GM08714 (cell line): Measurements from ENCODE around the gene GGA3.

Source experiments
- H3K4me3 ChIP-seq: fragments of 200-500 bp; sonication (Bioruptor generic); 2 replicates; pipeline ENCODE4 v1.5.1; 2014; ENCODE audit warnings: mild to moderate bottlenecking, low read length, inconsistent platforms
- ZNF274 ChIP-seq: IDR thresholded peaks from 2 replicates; pipeline ENCODE4 v1.6.1; 2012; ENCODE audit warnings: mild to moderate bottlenecking, low read depth, low read length

Gene GGA3

DNA sequence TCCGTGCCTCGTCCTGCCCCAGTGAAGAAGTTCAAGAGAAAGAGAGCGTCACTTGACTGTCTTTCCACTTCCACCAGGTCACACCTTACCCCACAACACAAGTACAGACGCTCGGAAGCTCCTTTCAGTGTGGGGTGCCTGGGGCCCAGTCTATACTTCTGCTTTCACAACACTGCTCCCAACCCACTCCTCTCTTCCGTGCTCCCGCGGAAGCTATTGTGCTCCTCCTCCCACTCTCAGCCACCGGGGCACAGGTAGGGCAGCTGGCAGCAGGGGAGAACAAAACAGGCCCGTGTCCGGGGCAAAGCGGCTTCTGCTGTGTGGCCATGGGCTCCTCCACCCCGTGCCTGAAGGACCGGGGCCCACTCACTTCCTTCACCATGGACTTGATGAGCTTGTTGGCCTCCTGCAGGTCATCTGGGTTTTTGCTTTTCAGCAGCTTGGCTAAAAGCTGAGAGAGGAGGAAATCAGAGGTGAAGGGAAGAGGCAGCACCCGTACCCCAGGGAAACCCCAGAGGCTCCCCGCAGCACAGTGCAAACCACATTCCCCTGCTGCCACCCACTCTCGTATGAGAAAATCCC, 18.9 kb downstream of the GGA3 start:
- no peak for TF ChIP-seq ZNF274

DNA sequence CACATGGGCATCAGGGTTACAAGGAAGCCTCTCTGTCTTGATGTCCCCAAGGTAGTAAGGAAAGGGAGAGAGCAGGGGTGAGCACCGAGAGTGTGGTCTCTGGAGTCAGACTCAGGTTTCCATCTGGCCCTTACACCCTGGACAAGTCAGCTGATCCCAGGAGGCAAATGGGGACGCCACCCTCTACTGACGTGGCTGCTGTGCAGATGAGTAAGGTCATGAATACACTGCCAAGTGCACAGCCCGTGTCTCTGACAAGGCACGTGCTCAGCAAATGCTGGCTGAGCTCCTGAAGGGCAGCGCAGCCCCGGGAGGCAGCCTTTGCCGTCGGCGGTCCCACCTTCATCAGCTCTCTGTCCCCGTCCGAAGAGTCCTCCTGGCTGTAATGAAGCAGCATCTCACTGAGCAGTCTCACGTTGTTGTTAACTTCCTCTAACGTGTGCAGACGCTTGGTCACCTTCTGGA, 19.4 kb downstream of the GGA3 start:
- no peak overlapping the region for H3K4me3 ChIP-seq

More for the DNA sequence above, 18.9 kb downstream of the GGA3 start:
- no peak overlapping the region for H3K4me3 ChIP-seq

DNA sequence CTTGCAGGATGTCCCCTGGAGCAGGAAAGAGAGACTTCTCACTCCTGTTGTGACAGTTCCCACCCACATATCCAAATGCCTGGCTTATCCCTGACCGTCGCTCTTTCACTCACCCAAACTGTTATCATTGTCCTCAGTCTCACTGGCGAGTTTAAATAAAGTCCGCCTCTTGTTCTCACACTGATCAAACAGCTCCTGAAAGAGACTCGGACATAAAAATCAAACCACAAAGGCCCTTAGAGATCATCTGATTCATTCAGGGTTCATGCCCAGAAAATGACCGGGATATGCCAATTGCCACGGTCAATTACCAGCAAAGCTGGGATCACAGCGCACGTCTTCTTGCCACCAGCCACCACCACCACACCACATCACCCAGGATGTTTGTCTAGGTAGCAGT, 19.9 kb downstream of the GGA3 start:
- no peak for TF ChIP-seq ZNF274
- no peak overlapping the region for H3K4me3 ChIP-seq

More for the DNA sequence above, 19.4 kb downstream of the GGA3 start:
- TF ChIP-seq ZNF274: no peak

DNA sequence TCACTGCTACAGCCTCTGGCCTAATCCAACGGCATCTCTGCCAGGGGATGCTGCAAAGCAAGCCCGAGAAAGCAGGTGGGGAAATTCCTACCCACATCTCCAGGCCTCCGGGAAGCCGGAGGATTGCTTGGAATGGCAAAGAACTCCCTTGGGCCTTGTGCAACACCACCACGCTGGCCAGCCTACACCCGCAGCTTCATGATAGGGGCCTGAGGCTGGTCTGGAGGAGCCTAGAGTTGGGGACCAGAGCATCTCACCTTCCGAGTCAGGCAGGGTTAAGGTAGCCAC, 20.3 kb downstream of the GGA3 start:
- no peak for TF ChIP-seq ZNF274

DNA sequence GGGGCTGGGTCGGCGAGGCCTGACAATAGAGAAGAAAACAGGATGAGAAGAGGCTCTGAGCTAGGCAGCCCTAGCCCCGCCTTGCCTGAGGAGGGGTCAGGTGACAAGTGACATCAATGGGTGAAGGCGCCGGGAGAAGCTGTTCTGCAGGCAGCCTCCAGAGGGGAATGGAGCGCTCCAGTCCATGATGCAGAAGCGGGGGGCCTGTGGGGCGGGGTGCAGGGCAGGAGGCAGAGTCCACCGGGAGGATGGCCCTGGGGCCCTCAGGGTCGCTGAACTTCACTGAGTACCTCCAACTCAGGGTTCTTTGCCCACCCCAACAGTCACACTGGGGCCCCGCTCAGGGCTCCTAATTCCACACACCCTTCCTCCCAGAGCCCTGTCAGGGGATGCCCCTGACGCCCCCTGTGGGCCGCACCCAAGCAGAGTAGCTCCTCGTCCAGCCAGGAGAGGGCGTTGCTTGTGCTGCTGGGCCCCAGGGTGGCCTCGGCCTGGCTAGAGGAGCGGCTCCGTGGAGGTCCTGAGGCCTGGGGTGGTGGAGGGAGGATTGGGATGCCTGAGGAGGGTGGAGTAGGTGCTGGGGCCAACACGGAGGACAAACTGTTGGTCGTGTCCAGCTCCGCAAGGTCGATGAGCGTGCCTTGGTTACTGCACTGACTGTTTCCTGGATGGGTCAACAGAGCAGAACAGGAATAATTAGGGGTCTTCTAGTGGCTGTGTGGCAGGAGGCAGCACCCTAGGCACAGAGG, 20.8 kb downstream of the GGA3 start:
- H3K4me3 ChIP-seq: no peak overlapping the region
- no peak for TF ChIP-seq ZNF274

More for the DNA sequence above, 20.3 kb downstream of the GGA3 start:
- no peak overlapping the region for H3K4me3 ChIP-seq

DNA sequence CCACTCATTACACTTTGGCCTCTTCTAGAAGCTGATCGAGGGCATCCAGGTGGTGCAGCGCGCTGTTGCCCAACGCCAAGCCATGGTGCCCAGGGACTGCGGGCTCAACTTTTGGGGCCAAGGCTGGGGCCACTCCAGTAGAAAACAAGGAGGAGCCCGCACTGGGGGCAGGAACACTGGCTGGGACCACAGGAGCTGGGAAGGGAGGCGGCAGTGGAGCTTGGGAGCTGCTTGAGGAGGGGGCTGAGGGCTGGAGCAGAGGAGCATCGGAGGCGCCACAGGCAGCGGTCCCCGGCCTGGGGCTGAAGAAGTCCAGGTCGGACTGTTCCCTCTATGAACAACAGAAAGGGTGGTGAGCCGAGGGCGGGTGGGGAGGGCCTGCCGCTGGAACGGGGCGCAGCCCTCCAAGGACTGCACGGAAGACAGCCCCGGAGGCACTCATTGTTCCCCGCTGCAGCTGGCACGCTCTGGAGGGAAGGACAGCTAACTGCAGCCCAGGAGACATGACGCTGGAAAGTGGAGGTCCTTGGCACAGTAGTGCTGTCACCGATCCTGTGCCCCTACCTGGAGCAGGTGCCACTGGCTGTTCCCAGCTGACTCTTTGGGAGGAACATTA, 21.5 kb downstream of the GGA3 start:
- no peak for TF ChIP-seq ZNF274

DNA sequence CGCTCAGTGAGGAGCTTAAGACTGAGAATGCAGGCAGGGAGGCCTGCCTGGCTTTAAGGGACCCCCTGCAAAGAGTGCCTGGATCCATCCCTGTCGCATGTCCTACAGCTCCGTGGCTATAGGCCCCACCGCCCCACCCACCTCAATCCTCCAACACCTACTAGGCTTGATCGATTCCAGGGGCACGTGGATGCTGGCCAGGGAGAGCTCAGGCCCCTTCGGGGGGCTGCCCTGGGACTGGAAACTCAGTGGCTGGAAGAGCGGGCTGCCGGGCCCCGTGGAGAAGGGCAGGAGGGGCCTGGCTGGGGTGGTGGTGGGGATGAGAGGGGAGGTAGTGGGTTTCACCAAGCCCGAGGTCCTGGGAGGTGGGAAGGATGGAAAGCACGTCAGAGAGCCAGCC, 22.2 kb downstream of the GGA3 start:
- no peak overlapping the region for H3K4me3 ChIP-seq

More for the DNA sequence above, 21.5 kb downstream of the GGA3 start:
- no peak overlapping the region for H3K4me3 ChIP-seq

DNA sequence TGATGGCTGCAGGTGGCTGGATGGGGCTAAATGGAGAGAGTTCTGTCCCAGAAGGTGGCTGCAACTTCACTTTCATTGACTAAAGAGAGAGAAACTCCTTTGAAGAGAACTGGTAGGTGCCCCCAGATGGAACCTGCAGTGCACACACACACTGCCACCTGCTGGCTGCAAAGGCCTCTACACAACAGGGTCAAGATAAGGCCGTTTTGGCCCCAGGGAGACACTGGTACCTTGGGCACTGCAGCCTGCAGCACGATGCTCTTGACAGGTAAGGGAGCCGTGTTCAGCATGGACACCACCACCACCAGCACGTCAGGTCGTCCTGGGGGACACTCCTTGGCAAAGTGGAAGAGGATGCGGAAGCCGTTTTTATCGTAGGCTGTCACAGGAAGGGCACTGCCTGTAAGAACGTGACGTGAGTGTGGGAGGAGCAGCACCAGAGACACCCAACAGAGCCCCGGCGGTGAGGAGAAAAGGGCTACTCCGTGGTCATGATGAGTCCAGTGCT, 22.7 kb downstream of the GGA3 start:
- TF ChIP-seq ZNF274: no peak
- no peak overlapping the region for H3K4me3 ChIP-seq

More for the DNA sequence above, 22.2 kb downstream of the GGA3 start:
- TF ChIP-seq ZNF274: no peak

DNA sequence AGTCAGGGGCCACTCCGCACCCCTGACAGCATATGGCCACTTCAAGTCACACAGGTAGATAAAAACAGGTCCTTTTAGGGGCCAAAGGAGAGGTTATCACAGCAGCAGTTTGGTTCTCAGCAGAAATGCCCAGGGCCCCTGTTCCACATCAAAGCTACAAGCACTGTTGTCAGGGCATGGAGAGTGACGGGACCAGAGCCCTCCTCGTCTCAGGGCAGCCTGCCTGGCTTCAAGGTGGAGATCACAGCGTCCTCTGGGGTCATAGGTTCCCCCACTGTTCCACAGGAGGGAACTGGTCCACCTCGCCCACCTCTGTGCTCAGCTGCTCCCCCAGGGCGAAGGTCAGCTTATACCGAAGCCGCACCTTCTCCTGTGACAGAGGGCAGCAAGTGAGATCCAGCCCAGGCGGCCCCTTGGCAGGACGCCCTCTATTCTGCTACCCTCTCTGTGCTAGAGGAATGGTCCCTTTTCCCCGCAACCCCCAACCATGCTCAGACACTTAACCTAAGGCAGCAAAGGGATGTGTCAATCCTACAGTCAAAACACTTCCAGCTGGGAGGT, 23.3 kb downstream of the GGA3 start:
- TF ChIP-seq ZNF274: no peak
- H3K4me3 ChIP-seq: no peak overlapping the region

DNA sequence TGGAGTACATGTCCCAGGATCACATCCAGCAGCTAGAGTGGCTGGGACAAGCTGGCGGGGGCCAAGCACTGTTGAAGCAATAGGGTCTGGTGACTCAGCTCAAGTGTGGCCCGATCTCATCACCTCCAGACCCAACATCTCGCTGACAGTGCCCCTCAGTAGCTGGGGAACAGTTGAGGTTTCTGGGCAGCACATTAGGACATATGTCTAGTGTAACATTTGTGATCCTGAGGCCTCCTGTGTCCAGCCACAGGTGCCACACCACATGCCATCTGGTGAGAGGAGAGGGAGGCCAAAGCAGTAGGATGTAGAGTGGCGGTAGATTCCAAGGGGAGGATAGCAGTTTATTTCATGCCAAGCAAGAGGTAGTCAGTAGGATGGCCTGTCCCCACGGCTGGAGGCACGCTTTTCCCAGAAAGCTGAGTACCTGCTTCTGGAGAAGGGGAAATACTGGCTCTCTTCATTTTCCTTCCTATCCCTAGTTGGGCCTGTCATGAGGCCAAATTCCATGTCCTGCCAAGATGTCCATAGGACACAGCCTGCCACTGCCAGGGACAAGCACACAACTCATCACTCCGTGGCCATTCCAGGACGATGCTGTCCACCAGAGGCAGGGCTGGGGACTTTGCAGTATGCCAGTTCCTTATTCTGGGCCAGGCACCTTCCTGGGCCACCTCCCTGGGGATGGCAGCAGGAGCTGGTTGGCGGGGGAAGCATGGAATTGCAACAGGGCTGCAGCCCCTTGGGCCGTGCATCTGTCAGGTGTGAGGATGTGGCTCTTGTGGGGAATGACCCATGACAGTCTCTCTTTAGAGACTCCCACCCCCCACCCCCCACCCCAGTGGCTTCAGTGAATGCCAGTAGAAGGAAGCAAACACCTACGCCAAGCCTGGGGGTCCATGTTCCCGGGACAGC, 24.0 kb downstream of the GGA3 start:
- H3K4me3 ChIP-seq: no peak overlapping the region
- TF ChIP-seq ZNF274: no peak

DNA sequence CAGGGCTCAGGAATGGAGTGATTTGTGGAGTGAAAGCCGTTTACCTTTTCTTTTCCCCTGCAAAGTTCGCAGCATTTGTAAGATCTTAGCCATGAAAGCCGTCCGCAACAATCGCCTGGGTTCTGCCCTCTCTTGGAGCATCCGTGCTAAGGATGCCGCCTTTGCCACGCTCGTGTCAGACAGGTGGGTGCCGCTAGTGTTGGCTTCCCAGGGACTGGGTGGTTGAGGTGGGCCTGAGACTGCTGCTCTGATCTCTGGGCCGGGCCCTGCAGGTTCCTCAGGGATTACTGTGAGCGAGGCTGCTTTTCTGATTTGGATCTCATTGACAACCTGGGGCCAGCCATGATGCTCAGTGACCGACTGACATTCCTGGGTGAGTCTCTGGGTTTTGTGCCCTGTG, 28.6 kb downstream of the GGA3 start:
- H3K4me3 ChIP-seq: no peak overlapping the region
- TF ChIP-seq ZNF274: no peak

DNA sequence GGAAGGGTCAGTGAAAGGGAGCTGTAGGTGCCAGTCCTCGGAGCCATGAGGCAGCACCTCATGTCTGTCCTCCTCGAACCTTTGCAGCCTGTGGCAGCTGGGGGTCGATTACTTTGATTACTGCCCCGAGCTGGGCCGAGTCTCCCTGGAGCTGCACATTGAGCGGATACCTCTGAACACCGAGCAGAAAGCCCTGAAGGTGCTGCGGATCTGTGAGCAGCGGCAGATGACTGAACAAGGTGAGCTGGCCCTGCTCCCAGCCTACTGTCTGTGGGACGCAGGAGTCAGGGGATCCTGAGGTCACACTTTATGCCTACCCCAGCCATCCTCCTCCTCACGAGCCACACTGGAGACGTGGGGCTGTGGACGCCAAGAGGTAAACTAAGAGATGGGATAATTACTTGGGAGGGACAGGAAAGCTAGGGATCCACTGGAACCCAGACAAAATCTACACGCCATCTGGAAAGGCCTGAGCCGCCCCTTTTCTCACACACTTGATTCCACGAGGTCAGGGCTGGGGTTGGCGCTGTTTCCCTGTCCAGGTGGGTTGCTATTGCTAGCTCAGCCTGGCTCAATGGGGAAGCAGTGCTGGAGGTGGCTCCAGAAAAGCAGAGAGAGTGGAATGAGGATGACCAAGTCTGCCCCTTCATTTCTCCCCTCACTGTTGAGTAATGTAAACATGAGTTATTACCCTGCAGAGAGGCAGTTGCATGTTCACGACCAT, 29.5 kb downstream of the GGA3 start:
- TF ChIP-seq ZNF274: no peak

DNA sequence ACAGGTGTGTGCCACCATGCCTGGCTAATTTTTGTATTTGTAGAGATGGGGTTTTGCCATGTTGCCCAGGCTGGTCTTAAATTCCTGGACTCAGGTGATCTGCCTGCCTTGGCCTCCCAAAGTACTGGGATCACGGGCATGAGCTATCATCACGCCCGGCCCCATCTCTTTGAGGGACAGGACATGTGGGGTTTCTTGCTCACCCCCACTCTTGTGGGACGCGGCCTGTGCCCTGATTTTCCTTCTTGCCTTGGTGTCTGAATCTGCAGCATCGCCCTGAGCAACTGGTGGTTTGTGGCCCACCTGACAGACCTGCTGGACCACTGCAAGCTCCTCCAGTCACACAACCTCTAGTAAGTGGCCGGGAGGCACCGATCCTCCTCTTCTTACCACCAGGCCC, 30.3 kb downstream of the GGA3 start:
- H3K4me3 ChIP-seq: no peak overlapping the region
- TF ChIP-seq ZNF274: no peak

More for the DNA sequence above, 29.5 kb downstream of the GGA3 start:
- no peak overlapping the region for H3K4me3 ChIP-seq
